ENCODE results near the gene DOCK1.
"Not testable (repeated sequence)": the region's sequence is repeated elsewhere in the genome, so short reads cannot be mapped to it uniquely, and the experiment has no call there.

Gene DOCK1

DNA sequence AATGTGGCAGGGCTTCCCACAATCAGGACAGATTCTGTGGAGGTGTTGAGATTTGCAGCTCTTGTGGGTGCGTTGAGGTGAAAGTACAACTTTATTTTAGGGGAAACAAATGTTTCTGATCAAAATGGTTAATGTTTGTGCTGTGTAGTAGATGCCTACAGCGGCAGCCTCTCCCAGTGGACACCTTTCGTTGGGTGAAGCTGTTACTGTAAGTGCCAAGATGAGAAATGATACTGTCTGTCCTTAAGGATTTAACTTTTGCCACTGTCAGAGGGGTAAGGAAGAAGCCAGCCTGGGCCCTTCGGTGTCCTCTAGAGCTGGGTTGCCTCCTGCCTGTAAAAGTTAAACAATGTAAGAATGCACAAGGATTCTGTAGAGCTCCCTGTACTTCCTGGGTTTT is 27.9 kb downstream of the DOCK1 start:
- Histone ChIP-seq H3K27ac (ENCODE audit: insufficient read depth, low read depth, low read length, poor library complexity, severe bottlenecking) (no peak overlapping the region), H3K36me3 (ENCODE audit: control insufficient read depth, insufficient read depth, low read length) (no peaks in the 10 kb centered on the region), H3K27me3 (ENCODE audit: control insufficient read depth, insufficient read depth, low read length, poor library complexity, severe bottlenecking) (no peaks in the 10 kb centered on the region), H3K4me3 (ENCODE audit: insufficient read depth, low read depth, low read length) (no peak overlapping the region), H3K9me3 (ENCODE audit: control insufficient read depth, low read length) (no peaks in the 10 kb centered on the region), H3K4me1 (ENCODE audit: control insufficient read depth, insufficient read depth, low read length) (peaks cover 4% of the 10 kb centered on the region)
- WGBS, 2 experiments = 92% methylated on average over 4 of the region's 4 CpGs

DNA sequence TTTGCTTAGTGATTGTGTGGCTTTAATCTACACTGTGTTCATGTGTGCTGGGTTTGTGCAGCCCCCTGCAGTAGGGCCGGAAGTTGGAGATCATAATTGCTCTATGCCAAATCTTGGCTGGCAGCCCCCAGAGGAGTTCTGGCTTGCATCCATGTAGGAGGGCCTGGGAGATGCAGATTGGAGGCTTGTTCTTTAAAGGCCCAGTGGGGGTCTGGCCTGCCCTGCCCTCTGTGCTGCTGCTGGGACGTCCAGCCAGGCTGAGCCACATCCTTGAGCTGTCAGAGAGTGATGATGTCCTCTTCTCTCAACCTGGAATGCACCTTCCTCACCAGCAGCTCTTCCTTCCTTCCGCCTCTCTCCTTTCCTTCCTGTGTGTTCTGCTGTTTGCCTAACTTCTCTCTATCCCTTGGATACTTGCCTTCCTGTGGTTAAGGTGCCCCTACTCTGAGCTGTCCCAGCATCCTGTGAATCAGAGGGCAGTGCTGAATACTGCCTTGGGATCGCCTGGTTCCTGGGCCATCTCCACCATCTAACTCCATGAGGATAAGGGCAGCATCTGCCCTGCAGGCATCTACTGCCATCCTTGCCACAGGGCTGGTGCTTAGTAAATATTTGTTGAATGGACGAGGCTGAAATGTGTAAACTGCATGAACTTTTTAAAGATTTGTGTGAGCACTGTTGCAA is 30.2 kb downstream of the DOCK1 start:
- H3K9me3 ChIP-seq (ENCODE audit: control insufficient read depth, low read length) = no peaks in the 10 kb centered on the region
- no peak overlapping the region for H3K27ac ChIP-seq (ENCODE audit: insufficient read depth, low read depth, low read length, poor library complexity, severe bottlenecking)
- 71 to 75% methylated on average over 5 of the region's 5 CpGs for WGBS, 2 experiments
- no peaks in the 10 kb centered on the region for H3K36me3 ChIP-seq (ENCODE audit: control insufficient read depth, insufficient read depth, low read length)
- H3K4me1 ChIP-seq (ENCODE audit: control insufficient read depth, insufficient read depth, low read length) = peaks cover 4% of the 10 kb centered on the region
- no peaks in the 10 kb centered on the region for H3K27me3 ChIP-seq (ENCODE audit: control insufficient read depth, insufficient read depth, low read length, poor library complexity, severe bottlenecking)
- no peak overlapping the region for H3K4me3 ChIP-seq (ENCODE audit: insufficient read depth, low read depth, low read length)

DNA sequence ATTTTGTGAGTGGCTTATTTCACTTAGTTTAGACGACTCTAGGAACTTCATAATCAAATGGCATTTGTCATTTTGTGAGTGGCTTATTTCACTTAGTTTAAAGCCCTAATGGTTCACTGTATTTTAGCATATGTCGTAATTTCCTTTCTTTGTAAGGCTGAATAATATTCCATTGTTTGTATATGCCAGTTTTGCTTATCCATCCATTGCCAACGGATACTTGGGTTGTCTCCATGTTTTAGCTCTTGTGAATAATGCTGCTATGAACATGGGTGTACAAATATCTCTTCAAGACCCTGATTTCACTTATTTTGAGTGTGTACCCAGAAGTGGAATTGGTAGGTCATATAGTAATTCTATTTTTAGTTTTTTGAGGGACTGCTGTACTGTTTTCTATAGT is 31.8 kb downstream of the DOCK1 start:
- Histone ChIP-seq H3K4me1 (ENCODE audit: control insufficient read depth, insufficient read depth, low read length) (peaks cover 4% of the 10 kb centered on the region), H3K27ac (ENCODE audit: insufficient read depth, low read depth, low read length, poor library complexity, severe bottlenecking) (no peak overlapping the region), H3K36me3 (ENCODE audit: control insufficient read depth, insufficient read depth, low read length) (no peaks in the 10 kb centered on the region), H3K9me3 (ENCODE audit: control insufficient read depth, low read length) (no peaks in the 10 kb centered on the region), H3K4me3 (ENCODE audit: insufficient read depth, low read depth, low read length) (no peak overlapping the region), H3K27me3 (ENCODE audit: control insufficient read depth, insufficient read depth, low read length, poor library complexity, severe bottlenecking) (no peaks in the 10 kb centered on the region)
- WGBS, 2 experiments = 93 to 94% methylated on average over 3 of the region's 3 CpGs

DNA sequence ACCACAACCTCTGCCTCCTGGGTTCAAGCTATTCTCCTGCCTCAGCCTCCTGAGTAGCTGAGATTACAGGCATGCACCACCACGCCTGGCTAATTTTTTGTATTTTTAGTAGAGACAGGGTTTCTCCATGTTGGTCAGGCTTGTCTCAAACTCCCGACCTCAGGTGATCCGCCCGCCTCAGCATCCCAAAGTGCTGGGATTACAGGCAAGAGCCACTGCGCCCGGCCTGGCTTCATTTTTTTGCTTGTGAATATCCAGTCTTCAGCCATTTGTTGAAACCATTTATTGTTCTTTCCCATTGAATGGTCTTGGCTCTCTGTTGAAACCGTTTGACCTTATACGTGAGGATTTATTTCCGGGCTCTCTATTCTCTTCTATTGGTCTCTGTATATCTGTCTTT is 32.9 kb downstream of the DOCK1 start:
- H3K36me3 ChIP-seq (ENCODE audit: control insufficient read depth, insufficient read depth, low read length); H3K9me3 ChIP-seq (ENCODE audit: control insufficient read depth, low read length); H3K27ac ChIP-seq (ENCODE audit: insufficient read depth, low read depth, low read length, poor library complexity, severe bottlenecking); H3K27me3 ChIP-seq (ENCODE audit: control insufficient read depth, insufficient read depth, low read length, poor library complexity, severe bottlenecking); H3K4me3 ChIP-seq (ENCODE audit: insufficient read depth, low read depth, low read length); H3K4me1 ChIP-seq (ENCODE audit: control insufficient read depth, insufficient read depth, low read length): not testable (repeated sequence)
- 94 to 95% methylated on average over 9 of the region's 9 CpGs for WGBS, 2 experiments

DNA sequence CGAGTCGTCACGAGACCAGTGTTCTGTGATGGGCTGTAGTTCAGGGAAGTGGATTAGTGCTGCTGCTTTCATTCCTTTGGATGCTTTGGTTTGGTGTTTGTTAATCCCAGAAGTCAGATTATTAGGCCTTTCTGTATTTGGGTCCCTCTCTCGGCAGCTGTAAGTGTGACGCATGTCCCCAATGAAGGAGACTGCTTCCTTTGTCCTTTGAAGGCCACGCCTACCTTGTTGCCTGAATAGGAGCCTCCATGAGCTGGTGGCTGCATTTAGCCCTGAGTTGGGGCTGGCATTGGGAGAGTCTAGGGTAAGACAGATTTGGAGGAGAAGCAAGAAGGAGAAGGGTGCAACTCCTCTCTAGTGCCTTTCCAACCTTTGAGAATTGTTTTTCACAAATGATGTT is 34.5 kb downstream of the DOCK1 start:
- H3K4me1 ChIP-seq (ENCODE audit: control insufficient read depth, insufficient read depth, low read length) = peaks cover 4% of the 10 kb centered on the region
- WGBS, 2 experiments = 71 to 74% methylated on average over 6 of the region's 6 CpGs

GRCh38 chr10:126940670-126941310 is 35.6 kb downstream of the DOCK1 start:
- 83 to 90% methylated on average over 3 to 6 of the region's 6 CpGs for WGBS, 2 experiments
- no peaks in the 10 kb centered on the region for H3K36me3 ChIP-seq (ENCODE audit: control insufficient read depth, insufficient read depth, low read length)
- no peak overlapping the region for H3K27ac ChIP-seq (ENCODE audit: insufficient read depth, low read depth, low read length, poor library complexity, severe bottlenecking)
- H3K4me3 ChIP-seq (ENCODE audit: insufficient read depth, low read depth, low read length) = no peak overlapping the region
- no peaks in the 10 kb centered on the region for H3K27me3 ChIP-seq (ENCODE audit: control insufficient read depth, insufficient read depth, low read length, poor library complexity, severe bottlenecking)
- peaks cover 4% of the 10 kb centered on the region for H3K4me1 ChIP-seq (ENCODE audit: control insufficient read depth, insufficient read depth, low read length)
- no peaks in the 10 kb centered on the region for H3K9me3 ChIP-seq (ENCODE audit: control insufficient read depth, low read length)

More for the DNA sequence above, 34.5 kb downstream of the DOCK1 start:
- H3K27me3 ChIP-seq (ENCODE audit: control insufficient read depth, insufficient read depth, low read length, poor library complexity, severe bottlenecking) = no peaks in the 10 kb centered on the region
- no peak overlapping the region for H3K27ac ChIP-seq (ENCODE audit: insufficient read depth, low read depth, low read length, poor library complexity, severe bottlenecking)
- no peaks in the 10 kb centered on the region for H3K36me3 ChIP-seq (ENCODE audit: control insufficient read depth, insufficient read depth, low read length)
- H3K9me3 ChIP-seq (ENCODE audit: control insufficient read depth, low read length) = no peaks in the 10 kb centered on the region
- no peak overlapping the region for H3K4me3 ChIP-seq (ENCODE audit: insufficient read depth, low read depth, low read length)

DNA sequence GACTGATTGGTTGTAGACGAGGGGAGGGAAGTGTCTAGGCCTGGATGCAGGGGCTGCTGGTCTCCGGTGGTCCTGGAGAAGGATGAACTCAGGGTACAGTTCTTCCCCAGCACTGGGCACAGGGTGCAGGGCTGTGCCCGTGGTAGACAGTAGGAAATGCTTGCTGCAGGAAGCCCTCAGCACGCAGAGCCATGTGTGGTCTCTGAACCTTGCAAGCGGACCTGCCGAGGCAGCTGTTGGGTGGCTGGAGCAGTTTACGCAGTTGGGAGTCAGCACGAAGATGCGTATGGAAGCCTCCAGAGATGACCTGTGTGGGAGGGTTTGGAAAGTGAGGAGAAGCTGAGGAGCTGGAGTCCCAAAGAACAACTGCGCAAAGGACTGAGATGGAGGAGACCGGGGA is 39.0 kb downstream of the DOCK1 start:
- Histone ChIP-seq H3K36me3 (ENCODE audit: control insufficient read depth, insufficient read depth, low read length) (peaks cover 4% of the 10 kb centered on the region), H3K27ac (ENCODE audit: insufficient read depth, low read depth, low read length, poor library complexity, severe bottlenecking) (no peak overlapping the region), H3K9me3 (ENCODE audit: control insufficient read depth, low read length) (peaks cover 3% of the 10 kb centered on the region), H3K27me3 (ENCODE audit: control insufficient read depth, insufficient read depth, low read length, poor library complexity, severe bottlenecking) (no peaks in the 10 kb centered on the region), H3K4me3 (ENCODE audit: insufficient read depth, low read depth, low read length) (no peak overlapping the region), H3K4me1 (ENCODE audit: control insufficient read depth, insufficient read depth, low read length) (peaks cover 4% of the 10 kb centered on the region)
- 85 to 86% methylated on average over 11 of the region's 11 CpGs for WGBS, 2 experiments

GRCh38 chr10:126945351-126946030 is 40.3 kb downstream of the DOCK1 start:
- H3K4me1 ChIP-seq (ENCODE audit: control insufficient read depth, insufficient read depth, low read length) = no peaks in the 10 kb centered on the region
- H3K9me3 ChIP-seq (ENCODE audit: control insufficient read depth, low read length) = peaks cover 3% of the 10 kb centered on the region
- H3K36me3 ChIP-seq (ENCODE audit: control insufficient read depth, insufficient read depth, low read length) = peaks cover 4% of the 10 kb centered on the region
- H3K27ac ChIP-seq (ENCODE audit: insufficient read depth, low read depth, low read length, poor library complexity, severe bottlenecking) = no peak overlapping the region
- no peak overlapping the region for H3K4me3 ChIP-seq (ENCODE audit: insufficient read depth, low read depth, low read length)
- WGBS, 2 experiments = 93% methylated on average over 15 of the region's 15 CpGs
- no peaks in the 10 kb centered on the region for H3K27me3 ChIP-seq (ENCODE audit: control insufficient read depth, insufficient read depth, low read length, poor library complexity, severe bottlenecking)

DNA sequence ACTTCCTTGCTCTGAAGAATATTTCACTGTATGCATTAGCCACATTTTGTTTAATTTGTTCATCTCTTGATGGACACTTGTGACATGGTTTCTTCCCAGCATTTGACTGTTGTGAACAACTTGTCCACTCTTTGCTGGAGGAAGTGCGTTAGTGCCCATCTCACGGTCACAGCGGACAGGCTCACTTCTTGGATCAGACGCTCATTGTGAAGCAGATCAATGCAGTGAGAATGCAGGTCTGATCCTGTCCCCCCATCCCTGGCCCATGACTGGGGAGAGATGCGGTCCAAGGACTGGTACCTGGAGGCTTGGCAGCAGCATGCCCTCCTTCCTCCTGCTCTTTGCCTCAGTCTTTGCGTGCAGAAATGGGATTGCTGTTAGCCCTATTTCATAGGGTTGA is 41.5 kb downstream of the DOCK1 start:
- Histone ChIP-seq H3K36me3 (ENCODE audit: control insufficient read depth, insufficient read depth, low read length) (peaks cover 4% of the 10 kb centered on the region), H3K27me3 (ENCODE audit: control insufficient read depth, insufficient read depth, low read length, poor library complexity, severe bottlenecking) (no peaks in the 10 kb centered on the region), H3K27ac (ENCODE audit: insufficient read depth, low read depth, low read length, poor library complexity, severe bottlenecking) (no peak overlapping the region), H3K4me1 (ENCODE audit: control insufficient read depth, insufficient read depth, low read length) (no peaks in the 10 kb centered on the region), H3K9me3 (ENCODE audit: control insufficient read depth, low read length) (peaks cover 3% of the 10 kb centered on the region), H3K4me3 (ENCODE audit: insufficient read depth, low read depth, low read length) (no peak overlapping the region)
- WGBS, 2 experiments = 95 to 96% methylated on average over 6 of the region's 6 CpGs

DNA sequence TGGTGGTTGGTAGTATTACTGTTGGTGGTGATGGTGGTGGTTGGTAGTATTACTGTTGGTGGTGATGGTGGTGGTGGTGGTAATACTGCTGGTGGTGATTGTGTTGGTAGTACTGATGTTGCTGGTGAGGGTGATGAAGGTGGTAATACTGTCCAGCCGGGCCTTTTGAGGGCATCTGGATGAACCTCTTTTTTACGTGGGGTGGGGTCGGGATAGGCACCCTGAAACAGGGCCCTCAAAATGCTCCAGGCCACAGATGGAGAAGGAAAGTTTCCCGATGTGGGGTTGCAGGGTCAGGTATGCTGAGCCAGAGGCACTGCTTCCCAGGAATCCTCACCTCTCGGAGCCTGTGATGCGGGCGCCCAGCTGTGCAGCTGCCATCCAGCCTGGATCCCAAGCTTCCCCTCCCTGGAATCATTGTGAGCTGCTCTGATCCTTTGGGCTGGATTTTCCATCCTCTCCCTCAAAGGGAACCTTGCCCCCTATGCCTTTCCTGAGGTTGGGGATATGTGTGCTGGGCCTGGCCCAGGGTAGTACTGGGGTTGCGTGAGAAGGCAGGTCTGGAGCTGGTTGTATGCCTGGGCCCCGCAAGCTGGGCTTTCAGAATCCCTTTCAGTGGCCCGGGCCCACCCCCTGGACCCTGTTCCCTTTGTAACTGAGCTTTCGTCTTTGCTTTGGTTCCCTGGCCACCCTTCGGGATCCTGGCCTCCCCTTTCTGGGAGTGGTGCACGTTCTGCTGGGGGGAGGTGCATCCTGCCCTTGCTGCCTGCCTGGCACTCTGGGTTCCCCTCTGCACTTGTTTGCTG is 43.3 kb downstream of the DOCK1 start:
- 94 to 96% methylated on average over 13 of the region's 13 CpGs for WGBS, 2 experiments
- Histone ChIP-seq H3K27me3 (ENCODE audit: control insufficient read depth, insufficient read depth, low read length, poor library complexity, severe bottlenecking) (no peaks in the 10 kb centered on the region), H3K9me3 (ENCODE audit: control insufficient read depth, low read length) (peaks cover 3% of the 10 kb centered on the region), H3K4me1 (ENCODE audit: control insufficient read depth, insufficient read depth, low read length) (no peaks in the 10 kb centered on the region), H3K4me3 (ENCODE audit: insufficient read depth, low read depth, low read length) (no peak overlapping the region), H3K27ac (ENCODE audit: insufficient read depth, low read depth, low read length, poor library complexity, severe bottlenecking) (no peak overlapping the region), H3K36me3 (ENCODE audit: control insufficient read depth, insufficient read depth, low read length) (peaks cover 4% of the 10 kb centered on the region)

All from ectodermal cell (in vitro differentiated cells).